Measurements from ENCODE around the gene MIER2.

Gene MIER2

DNA sequence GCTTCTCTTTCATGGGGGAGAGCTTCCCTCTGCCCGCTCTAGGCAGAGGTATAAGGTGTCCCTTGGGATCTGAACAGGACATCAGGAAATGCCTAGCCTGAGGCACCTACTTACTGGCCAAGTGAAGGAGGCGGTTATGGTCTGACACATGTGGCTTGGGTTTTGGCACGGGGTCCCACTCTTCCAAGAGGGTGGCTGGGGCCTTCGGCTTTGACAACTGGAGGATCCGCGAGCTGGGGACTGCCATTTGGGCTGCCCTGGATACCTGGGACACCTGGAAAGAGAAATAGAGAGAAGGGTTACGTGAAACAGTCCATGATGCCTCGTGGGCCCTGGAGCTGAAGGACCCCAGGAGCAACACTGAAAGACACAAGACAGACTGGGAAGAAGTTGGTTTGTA lies 22.4 kb upstream of the MIER2 start:
- Histone ChIP-seq H3K4me2 (ENCODE audit: low read length) (no peak overlapping the region), H3K9me2 (replicated peaks; ENCODE audit: control insufficient read depth, low read length) (no peaks in the 10 kb centered on the region), H4K20me1 (ENCODE audit: control insufficient read depth, insufficient read depth, low read depth, low read length) (no peaks in the 10 kb centered on the region), H3K4me1 (ENCODE audit: control insufficient read depth, low read length) (peaks cover 11% of the 10 kb centered on the region), H3K9me3 (ENCODE audit: control insufficient read depth, insufficient read depth, low read length) (peaks cover 4% of the 10 kb centered on the region; the same call in 1 of the 2 replicates), H3K36me3 (ENCODE audit: control insufficient read depth, low read length) (no peaks in the 10 kb centered on the region), H3K4me3 (ENCODE audit: low read length) (no peak overlapping the region), H3K79me2 (ENCODE audit: control insufficient read depth, low read length) (no peaks in the 10 kb centered on the region), H3K27ac (ENCODE audit: low read depth, low read length) (no peak overlapping the region), H3K27me3 (ENCODE audit: control insufficient read depth, low read length) (no peaks in the 10 kb centered on the region), H3F3A (ENCODE audit: control insufficient read depth, insufficient read depth) (no peaks in the 10 kb centered on the region)
- no peak for TF ChIP-seq EZH2phosphoT487 (IDR thresholded peaks at IDR 0.05; ENCODE audit: borderline replicate concordance, low read length)
- TF ChIP-seq, protein P1, sequence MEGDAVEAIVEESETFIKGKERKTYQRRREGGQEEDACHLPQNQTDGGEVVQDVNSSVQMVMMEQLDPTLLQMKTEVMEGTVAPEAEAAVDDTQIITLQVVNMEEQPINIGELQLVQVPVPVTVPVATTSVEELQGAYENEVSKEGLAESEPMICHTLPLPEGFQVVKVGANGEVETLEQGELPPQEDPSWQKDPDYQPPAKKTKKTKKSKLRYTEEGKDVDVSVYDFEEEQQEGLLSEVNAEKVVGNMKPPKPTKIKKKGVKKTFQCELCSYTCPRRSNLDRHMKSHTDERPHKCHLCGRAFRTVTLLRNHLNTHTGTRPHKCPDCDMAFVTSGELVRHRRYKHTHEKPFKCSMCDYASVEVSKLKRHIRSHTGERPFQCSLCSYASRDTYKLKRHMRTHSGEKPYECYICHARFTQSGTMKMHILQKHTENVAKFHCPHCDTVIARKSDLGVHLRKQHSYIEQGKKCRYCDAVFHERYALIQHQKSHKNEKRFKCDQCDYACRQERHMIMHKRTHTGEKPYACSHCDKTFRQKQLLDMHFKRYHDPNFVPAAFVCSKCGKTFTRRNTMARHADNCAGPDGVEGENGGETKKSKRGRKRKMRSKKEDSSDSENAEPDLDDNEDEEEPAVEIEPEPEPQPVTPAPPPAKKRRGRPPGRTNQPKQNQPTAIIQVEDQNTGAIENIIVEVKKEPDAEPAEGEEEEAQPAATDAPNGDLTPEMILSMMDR (IDR thresholded peaks at IDR 0.05; ENCODE audit: low read depth, low read length, poor library complexity, severe bottlenecking): no peak

DNA sequence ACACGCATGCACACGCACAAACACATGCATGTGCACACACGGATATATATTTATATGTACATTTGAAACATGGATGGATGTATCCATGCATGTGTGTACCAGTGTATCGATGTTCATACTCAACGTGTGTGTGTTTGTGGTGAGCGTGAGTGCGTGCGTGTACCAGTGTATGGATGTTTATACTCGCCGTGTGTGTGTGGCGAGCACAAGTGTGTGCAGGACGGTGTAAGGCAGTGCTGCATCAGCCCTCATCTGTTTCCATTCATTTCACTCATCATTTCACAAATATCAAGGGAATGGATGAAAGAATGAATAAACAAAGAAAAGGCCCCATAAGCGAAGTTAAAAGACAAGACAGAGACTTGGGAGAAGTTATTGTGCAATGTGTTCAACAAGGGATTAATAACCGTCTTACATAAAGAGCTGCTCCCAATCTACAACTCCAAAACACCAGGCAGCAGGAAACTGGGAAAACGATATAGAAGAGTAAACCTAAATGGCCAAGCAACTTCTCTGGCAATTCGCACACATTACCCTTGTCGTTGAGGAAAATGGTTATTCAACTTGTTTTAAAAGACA lies 21.7 kb upstream of the MIER2 start:
- no peaks in the 10 kb centered on the region for H3F3A ChIP-seq (ENCODE audit: control insufficient read depth, insufficient read depth)
- no peaks in the 10 kb centered on the region for H3K79me2 ChIP-seq (ENCODE audit: control insufficient read depth, low read length)
- H3K9me2 ChIP-seq (replicated peaks; ENCODE audit: control insufficient read depth, low read length): no peaks in the 10 kb centered on the region
- H3K4me2 ChIP-seq (ENCODE audit: low read length): no peak overlapping the region
- peaks cover 6% of the 10 kb centered on the region; the same call in 1 of the 2 replicates for H3K9me3 ChIP-seq (ENCODE audit: control insufficient read depth, insufficient read depth, low read length)
- no peak overlapping the region for H3K4me3 ChIP-seq (ENCODE audit: low read length)
- H3K36me3 ChIP-seq (ENCODE audit: control insufficient read depth, low read length): no peaks in the 10 kb centered on the region
- no peaks in the 10 kb centered on the region for H3K27me3 ChIP-seq (ENCODE audit: control insufficient read depth, low read length)
- no peak overlapping the region for H3K27ac ChIP-seq (ENCODE audit: low read depth, low read length)
- TF ChIP-seq, protein P1 (IDR thresholded peaks at IDR 0.05; ENCODE audit: low read depth, low read length, poor library complexity, severe bottlenecking): no peak
- no peak for TF ChIP-seq EZH2phosphoT487 (IDR thresholded peaks at IDR 0.05; ENCODE audit: borderline replicate concordance, low read length)
- peaks cover 5% of the 10 kb centered on the region for H3K4me1 ChIP-seq (ENCODE audit: control insufficient read depth, low read length)
- H4K20me1 ChIP-seq (ENCODE audit: control insufficient read depth, insufficient read depth, low read depth, low read length): no peaks in the 10 kb centered on the region

DNA sequence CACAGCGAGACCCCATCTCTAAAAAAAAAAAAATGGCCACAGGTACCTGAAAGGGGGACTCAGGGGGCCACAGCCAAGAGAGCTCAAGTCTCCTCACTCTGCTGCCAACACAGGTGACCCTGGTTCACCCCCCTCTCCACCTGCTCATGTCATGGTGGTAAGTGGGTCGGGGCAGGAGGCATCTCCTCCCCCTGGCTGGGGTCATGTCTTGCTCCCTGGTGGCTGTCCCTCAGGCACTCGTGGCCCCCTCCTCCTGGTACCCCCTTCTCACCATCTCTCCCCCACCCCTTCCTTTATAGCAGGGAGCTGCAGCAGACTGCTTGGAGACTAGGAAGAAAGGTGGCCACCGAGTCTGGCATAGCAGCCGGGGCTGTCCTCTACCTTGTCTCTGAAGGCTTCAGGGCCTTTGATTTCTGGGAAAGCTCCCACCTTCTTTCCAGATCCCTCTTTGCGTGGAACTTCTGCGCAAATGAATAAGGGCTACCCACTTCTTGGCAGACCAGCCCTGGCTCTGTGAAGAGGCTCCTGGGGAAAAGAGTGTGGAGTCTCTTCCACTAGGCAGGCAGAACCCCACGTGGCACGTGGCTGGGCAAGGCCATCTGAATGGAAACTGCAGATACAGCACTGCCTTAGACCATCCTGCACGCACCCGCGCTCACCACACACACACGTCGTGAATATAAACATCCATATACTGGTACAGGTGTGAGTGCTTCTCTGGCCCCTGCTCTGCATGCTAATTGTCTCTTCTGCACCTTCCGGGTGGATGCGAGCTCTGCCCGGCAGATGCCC lies 20.1 kb upstream of the MIER2 start:
- H3F3A ChIP-seq (ENCODE audit: control insufficient read depth, insufficient read depth): no peaks in the 10 kb centered on the region
- H3K27me3 ChIP-seq (ENCODE audit: control insufficient read depth, low read length): no peaks in the 10 kb centered on the region
- H3K4me1 ChIP-seq (ENCODE audit: control insufficient read depth, low read length): no peaks in the 10 kb centered on the region
- TF ChIP-seq, protein P1 (IDR thresholded peaks at IDR 0.05; ENCODE audit: low read depth, low read length, poor library complexity, severe bottlenecking): no peak
- TF ChIP-seq EZH2phosphoT487 (IDR thresholded peaks at IDR 0.05; ENCODE audit: borderline replicate concordance, low read length): no peak
- H3K4me2 ChIP-seq (ENCODE audit: low read length): no peak overlapping the region
- no peaks in the 10 kb centered on the region for H3K79me2 ChIP-seq (ENCODE audit: control insufficient read depth, low read length)
- H3K27ac ChIP-seq (ENCODE audit: low read depth, low read length): no peak overlapping the region
- H3K36me3 ChIP-seq (ENCODE audit: control insufficient read depth, low read length): no peaks in the 10 kb centered on the region
- no peaks in the 10 kb centered on the region for H3K9me2 ChIP-seq (replicated peaks; ENCODE audit: control insufficient read depth, low read length)
- no peaks in the 10 kb centered on the region for H4K20me1 ChIP-seq (ENCODE audit: control insufficient read depth, insufficient read depth, low read depth, low read length)
- H3K4me3 ChIP-seq (ENCODE audit: low read length): no peak overlapping the region
- H3K9me3 ChIP-seq (ENCODE audit: control insufficient read depth, insufficient read depth, low read length): peaks cover 6% of the 10 kb centered on the region; the same call in 1 of the 2 replicates
